Measurements from ENCODE around the gene MICAL3. TPM values are rescaled to one million over a fixed set of nuclear protein-coding genes. Genes with fewer than 3 reads are reported as not detected.

The MICAL3 gene
- total RNA-seq, 1 donor from 2014 or later: 63.5 TPM

DNA sequence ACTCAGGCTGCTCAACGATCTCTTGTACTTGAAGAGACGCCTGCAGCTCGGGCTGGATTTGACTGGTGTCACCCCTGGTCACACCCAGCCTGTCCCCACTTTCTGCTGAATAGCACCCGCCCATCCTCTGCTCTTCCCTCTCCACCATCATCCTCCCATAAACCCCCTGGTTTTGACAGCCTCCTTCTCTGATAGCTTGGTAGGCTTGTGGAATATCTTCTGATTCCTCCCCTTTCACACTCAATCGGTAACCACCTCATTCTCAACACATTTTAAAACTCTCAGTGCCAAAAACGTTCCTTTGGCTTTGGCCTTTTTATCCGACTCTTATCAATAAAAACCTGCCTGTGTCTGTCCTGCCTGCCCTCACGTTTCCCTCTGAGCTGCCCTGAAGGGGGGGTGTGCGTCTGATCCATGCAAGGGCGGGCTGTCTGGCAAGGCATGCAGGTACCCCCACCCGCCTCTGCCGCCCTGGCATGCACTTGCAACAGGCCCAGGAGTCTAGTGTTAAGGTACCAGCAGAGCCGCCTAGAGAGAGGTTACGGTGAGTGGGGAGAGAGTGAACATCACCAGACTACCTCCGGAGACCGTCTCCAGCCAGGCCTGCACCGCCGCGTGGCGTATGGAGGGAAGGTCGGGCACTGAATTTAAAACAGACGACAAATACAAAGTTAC, 198.3 kb downstream of the MICAL3 start:
- DNase-seq (ENCODE audit: extremely low read depth, low read depth, low spot score): no peak

DNA sequence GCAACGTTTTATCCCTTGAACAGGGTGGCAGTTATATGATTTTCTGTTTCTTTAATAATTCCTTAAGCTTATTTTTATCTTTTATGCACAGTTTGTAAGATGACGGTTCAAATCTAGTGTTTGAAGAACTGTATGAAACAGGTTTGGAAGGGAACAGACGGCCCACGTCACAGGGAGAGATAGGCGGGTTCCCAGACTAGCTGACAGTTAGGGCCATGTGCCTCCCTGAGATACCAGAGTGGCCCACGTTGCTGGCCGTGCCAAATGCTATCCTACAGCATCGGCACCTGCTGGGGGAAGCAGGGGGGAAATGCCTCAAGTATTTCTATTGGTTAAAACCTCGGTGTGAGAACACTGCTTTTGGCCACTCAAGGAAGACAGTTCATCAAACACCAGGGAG, 199.9 kb downstream of the MICAL3 start:
- no peak for DNase-seq (ENCODE audit: extremely low read depth, low read depth, low spot score)

DNA sequence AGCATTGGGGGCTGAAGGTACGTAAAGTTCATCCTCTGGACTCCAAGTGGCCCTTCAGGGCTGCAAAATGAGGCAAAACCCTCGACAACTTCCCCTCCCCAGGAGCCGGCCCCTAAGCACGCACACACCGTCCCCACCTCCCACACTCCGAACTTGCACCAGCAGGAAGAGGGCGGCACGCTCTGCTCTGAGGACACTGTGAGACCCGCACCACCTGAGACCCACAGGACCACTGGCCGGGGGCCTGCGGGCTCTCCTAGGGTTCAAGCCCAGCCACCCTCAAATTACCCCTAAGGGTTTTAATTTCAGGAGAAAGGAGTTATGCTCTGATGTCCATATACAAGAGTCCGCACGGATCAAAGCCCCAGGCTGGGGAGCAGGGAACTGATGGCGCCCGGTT, 200.4 kb downstream of the MICAL3 start:
- DNase-seq (ENCODE audit: extremely low read depth, low read depth, low spot score): no peak

DNA sequence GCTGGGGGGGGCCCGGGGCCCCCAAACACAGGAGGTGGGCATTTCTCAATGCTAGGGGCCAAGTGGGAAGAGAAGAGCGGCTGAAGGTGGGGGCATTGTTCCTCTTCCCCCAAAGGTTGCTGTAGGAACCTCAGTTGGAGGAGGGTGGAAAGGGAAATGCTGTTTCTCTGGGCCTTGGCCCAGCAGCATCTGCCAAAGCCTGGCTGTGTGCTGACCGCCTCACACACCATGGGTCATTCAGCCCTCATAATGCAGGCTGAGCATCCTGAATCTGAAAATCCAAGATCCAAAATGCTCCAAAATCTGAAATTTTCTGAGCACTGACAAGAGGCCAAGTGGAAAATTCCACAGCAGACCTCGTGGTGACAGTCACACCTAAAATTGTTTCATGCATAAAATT, 201.1 kb downstream of the MICAL3 start:
- no peak for DNase-seq (ENCODE audit: extremely low read depth, low read depth, low spot score)

GRCh38 chr22:17822087-17822486, 202.3 kb downstream of the MICAL3 start:
- no peak for DNase-seq (ENCODE audit: extremely low read depth, low read depth, low spot score)

DNA sequence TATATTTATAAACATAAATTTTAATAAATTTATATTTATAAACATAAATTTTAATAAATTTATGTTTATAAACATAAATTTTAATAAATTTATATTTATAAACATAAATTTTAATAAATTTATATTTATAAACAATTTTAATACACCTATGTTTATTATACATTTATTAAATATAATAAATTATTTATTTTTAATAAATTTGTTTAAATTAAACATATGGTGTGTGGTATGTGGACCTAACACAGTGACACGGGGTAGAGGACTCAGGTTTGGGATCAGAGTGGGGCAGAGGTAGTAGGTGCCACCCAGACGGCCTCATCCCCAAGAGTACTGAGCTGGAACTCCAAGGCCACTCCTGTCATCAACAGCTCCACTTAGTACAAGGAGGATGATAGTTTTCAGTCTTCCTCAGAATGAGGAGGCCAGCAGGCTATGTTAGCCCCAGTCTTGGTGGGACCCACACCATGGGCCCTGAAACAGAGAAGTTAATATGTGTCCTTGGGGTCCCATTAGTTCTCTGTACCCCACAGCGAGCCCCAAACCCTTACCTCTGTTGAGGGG, 203.4 kb downstream of the MICAL3 start:
- DNase-seq (ENCODE audit: extremely low read depth, low read depth, low spot score): no peak

- DNase-seq (ENCODE audit: extremely low read depth, low read depth, low spot score): no peak
Measured at GRCh38 chr22:17818649-17819048, 205.7 kb downstream of the MICAL3 start.

DNA sequence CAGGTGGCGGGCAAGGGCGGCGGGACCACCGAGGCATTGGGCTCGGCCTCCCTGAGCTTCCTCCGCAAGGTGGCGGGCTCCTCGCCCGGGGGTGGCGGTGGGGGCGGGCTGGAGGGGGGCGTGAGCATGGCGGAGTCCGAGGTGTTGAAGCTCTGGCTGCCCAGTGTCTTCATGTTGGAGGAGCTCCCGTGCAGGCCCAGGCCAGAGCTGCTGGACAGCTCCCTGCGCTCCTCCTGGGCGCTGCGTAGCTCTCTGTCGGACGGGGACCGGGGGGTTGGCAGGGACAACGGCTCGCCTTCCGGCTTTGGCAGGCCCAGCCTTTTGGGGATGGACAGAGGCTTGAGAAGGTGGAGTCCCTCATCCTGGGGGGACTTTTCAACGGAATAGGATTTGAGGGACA, 206.2 kb downstream of the MICAL3 start:
- no peak for DNase-seq (ENCODE audit: extremely low read depth, low read depth, low spot score)

GRCh38 chr22:17817511-17818065, 206.8 kb downstream of the MICAL3 start:
- DNase-seq (ENCODE audit: extremely low read depth, low read depth, low spot score): no peak

DNA sequence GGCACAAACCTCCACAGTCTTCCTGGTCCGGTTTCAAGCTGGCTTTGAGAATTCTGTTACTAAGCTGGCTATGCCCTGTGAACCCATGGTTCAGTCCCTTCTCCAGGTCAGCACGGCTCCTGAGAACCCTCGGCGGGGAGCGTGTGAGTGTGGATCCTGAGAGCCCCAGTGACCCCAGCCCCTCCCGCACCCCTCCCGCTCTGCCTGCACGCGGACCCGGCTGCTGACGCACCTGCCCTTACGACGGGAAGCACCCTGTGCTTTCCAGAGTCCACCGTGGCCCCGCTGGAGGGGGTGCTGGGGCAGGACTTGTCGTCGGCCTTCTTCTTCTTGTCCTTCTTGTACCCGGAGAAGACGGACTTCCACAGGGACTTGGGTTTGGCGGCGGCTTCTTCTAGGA, 207.3 kb downstream of the MICAL3 start:
- no peak for DNase-seq (ENCODE audit: extremely low read depth, low read depth, low spot score)

GRCh38 chr22:17816649-17817048, 207.7 kb downstream of the MICAL3 start:
- DNase-seq (ENCODE audit: extremely low read depth, low read depth, low spot score): no peak

GRCh38 chr22:17815703-17816254, 208.6 kb downstream of the MICAL3 start:
- no peak for DNase-seq (ENCODE audit: extremely low read depth, low read depth, low spot score)

GRCh38 chr22:17814830-17815229, 209.5 kb downstream of the MICAL3 start:
- no peak for DNase-seq (ENCODE audit: extremely low read depth, low read depth, low spot score)

- no peak for DNase-seq (ENCODE audit: extremely low read depth, low read depth, low spot score)
Measured at GRCh38 chr22:17814084-17814483, 210.3 kb downstream of the MICAL3 start.

GRCh38 chr22:17811119-17811518, 213.2 kb downstream of the MICAL3 start:
- DNase-seq (ENCODE audit: extremely low read depth, low read depth, low spot score): no peak

DNA sequence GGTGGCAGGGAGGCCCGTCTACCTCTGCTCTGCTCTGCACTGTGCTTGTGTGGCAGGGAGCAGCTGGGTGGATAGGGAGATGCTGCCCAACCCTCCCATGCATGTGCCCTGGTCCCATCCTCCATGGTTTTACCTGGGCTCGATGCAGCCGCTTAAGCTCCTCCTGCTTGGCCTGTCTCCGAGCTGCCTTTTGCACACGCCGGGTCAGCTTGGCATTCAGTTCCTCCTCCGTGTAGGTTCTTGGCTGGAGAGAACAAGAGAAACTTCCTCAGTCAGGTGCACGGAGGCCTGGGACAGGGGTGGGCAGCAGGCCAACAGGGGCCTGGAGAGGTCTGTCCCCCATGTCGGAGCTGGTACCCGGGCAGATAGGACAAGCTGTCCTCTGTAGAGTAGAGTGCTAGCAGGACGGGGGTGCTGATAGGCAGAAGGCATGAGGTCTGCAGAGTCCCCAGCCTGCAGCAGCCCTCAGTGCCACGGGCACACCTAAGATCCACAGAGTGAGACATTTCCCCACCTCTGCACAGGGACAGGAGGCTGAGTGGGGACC, 213.7 kb downstream of the MICAL3 start:
- DNase-seq (ENCODE audit: extremely low read depth, low read depth, low spot score): no peak

- no peak for DNase-seq (ENCODE audit: extremely low read depth, low read depth, low spot score)
Measured at GRCh38 chr22:17808693-17809403, 215.5 kb downstream of the MICAL3 start.

DNA sequence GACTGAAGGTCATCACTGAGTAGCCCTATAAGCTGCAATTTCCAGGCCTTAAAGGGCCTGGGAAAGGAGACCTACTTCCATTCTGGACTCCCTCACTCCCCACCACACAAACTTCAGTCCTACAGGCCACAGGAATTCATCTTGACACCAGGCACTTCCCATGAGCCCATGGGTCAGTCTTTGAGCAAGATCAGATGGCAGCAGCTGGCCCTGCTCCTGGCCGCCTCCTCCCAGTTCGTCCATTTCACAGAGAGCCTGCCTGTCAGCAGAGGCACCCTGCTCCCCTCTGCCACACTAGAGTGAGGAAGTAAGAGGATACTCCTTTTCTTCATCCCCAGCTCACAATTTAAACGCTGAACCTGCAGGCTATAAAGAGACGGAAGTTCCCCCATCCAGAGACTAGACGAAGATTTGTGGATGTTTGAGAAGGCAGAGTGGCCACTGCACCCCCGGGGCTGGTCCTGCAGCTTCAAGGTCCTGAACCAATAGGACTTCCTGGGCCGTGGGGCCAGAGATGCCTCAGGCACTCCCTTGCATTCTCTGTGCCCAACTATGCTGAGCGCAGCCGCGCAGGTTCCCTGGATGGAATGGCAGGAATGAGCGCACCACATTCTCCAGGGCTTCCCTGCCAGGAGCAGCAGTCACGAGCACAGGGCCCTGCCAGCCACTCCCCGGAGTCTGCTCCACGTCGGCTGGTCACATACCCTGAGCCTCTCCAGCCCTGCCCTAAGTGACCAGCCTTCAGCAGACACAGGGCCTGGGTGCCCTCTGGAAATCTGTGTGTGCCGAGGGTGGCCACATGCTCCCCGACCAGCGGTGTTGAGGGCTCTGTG, 216.6 kb downstream of the MICAL3 start:
- DNase-seq (ENCODE audit: extremely low read depth, low read depth, low spot score): no peak

DNA sequence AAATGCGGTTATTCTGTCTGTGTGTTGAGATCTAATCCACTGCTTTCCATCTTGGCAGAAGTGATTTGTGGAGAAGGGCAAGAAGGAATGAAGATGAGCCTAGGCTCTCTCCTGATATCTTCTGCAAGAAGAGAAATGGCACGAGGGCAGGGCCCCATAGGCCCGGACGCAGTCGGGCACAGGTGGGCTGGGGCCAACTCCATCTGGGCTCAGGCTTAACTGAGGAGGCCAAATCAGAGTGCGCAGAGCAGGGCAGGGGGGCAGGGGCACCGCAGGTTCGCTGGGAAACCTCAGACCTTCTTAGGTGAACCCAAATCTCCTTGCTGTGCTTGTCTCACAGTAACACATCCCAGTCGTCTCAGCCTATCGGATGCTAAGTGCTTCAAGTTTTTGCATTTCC, 217.3 kb downstream of the MICAL3 start:
- no peak for DNase-seq (ENCODE audit: extremely low read depth, low read depth, low spot score)

GRCh38 chr22:17806437-17806836, 217.9 kb downstream of the MICAL3 start:
- no peak for DNase-seq (ENCODE audit: extremely low read depth, low read depth, low spot score)

Data from glomerular endothelial cell (primary cell).